ENCODE results near the gene TRAPPC2L.

TRAPPC2L gene

DNA sequence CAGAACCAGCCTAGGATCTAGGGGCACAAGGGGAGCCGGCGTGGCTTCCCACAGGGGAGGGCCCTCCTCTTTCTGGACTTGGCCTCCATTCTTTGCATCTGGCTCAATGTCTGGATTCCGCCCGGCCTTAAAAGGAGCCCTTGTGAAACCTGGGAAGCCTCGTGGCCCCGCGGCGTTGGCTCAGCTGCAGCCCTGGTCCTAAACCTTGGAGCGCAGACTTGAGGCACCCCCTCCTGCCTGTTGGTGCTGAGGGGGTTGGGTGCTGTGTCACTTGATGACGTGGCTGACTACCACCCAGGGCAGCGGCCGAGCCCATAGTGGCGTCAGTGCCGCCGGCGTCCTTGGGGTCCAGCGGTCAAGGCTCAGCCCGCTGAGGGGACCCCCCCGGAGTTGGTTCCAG lies 4.4 kb downstream of the TRAPPC2L start:
- no peak for DNase-seq

DNA sequence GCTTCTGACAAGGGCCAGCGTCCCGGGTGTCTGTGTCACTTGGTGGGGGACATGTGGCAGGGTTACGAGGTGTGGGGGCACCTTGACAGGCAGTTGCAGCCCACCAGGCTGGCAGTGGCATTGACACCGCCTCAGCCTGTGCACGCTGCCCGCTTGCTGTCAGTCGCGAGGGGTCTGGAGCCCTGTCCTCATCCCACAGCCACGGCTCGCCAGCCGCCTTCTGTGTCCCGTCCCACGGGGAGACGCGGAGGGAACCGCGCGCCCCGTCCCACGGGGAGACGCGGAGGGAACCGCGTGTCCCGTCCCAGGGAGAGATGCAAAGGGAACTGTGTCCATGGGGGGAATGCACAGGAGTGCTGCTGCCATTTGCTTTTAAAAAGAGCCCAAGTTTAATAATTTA lies 6.0 kb downstream of the TRAPPC2L start:
- no peak for DNase-seq

DNA sequence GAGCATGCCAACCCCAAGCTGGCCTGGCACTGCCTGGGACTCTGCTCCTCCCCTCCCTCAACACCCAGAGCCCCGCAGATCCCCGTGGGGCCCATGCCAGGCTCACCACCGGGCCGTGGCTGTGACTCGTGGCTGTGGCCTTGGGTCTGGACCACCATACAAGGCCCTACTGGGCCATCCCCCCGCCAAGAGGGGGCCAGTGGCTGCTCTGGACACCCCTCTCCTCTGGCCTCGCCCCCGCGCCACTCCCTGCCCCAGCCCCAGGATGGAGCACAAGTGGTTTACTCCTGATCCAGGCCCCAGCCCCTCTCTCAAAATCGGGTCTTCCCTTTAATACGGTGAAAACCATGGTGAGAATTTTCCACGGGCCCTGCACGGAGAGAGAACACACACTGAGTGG lies 6.5 kb downstream of the TRAPPC2L start:
- DNase-seq, result no peak

DNA sequence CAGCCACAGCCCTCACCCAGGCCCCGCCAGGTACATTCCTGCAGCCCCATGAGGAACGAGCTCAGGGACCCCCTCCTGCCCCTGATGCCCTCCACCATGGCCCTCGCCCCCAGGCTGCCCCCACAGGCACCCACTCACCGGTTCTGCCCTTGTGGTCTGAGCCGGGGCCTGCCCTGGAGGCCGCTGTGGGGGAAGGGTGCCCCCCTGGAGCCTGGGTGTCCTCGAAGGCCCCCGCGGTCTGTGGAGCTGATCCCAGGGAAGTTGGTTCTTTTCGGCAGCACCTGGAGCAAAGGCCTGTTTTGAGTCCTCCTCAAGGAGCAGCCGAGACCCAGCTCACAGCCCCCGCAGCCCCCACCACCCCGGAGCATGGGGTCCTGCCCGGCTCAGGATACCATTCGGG lies 7.2 kb downstream of the TRAPPC2L start:
- DNase-seq, result no peak

DNA sequence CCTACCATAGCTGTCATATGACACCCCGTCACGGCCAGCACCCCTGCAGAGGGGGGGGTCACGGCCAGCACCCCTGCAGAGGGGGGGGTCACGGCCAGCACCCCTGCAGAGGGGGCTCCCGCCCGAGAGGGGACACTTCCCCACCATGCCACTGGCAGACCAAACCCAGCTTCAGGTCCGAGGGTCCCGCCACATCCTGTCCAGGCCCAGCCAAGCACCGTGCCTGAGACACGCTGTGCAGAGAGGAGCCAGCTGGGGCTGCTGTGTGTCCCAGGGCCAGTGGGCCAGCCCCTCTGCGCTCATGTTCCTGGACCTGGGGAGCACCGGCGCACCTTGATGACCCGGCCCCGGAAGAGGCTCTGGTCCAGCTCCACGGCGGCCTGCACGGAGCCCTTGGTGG lies 7.6 kb downstream of the TRAPPC2L start:
- no peak for DNase-seq

DNA sequence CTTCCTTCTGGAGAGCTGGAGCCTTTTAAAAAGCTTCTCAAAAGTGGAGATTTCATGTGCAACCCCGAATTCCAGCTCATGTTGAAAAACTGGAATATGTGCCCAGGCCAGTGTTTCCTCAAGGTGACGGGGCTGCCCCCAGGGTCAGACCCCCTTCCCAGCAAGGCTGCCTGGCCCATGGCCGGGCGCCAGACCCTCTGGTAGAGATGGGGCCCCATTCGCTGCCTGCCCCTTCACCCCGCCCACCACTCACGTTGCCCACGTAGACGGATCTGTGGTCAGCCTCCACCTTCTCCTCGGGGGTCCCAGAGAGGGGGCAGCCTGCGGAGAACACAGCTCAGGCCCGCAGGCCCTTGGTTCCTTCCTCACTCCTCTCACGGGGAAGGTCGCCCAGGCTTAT lies 8.4 kb downstream of the TRAPPC2L start:
- DNase-seq, result no peak

DNA sequence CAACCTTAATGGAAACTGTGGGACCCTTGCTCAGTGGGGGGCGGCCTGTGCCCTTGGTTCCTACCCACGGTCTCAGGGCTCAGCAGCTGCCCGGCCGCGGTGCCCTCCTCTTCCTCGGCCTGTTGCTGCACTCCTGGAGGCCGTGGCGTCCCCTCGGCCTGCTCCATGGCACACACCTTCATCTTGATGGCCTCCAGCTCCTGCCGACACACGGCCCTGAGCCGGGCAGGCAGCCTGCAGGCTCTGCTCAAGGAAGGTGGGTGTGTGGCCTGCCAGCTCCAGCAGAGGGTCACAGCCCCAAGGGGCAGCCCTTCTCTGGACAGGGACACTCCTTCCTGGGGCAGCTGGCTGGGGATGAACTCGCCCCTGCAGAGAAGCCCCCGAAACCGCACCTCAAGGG lies 8.8 kb downstream of the TRAPPC2L start:
- no peak for DNase-seq

DNA sequence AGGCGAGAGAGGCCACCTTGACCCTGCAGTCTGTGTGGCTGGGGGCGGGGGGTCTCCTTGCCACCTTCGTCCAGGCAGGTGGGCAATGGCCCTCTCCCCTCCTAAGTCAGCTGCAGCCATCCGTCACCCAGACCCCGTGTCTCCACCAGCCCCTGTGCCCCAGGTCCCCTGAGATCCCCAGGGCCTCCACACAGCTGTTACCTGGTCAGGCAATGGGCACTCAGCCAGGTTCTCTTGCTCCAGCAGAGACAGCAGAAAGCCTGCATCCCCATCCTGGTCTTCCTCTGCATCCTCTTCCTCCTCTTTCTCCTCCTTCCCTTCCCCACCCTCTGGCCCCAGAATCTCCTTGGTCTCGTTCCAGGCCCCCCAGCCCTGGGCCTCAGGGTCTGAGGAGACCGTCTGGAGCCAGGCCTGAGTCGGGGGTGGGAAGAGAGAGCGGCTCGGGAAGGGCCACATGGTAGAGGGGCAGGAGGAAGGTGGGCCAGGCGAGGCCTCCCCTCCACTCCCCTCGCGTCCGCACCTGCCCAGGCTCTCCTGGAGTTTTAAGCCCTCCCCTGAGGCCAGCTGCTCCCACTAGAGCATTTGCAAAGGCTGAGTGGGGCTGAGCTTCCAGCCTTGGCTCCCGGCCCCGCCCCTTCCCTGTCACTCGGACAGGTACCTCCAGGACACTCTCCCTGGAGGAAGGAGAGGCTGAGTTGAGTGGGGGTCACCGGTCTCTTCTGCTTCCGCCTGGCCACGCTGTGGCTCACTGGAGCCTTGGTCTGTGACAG lies 9.4 kb downstream of the TRAPPC2L start, which contains the start of gene PABPN1L:
Gene PABPN1L, minus strand, starts transcription at position 510 of the 770 bp plus-strand sequence. Its CDS starts 54 bp downstream, at position 456.
- DNase-seq, result no peak

DNA sequence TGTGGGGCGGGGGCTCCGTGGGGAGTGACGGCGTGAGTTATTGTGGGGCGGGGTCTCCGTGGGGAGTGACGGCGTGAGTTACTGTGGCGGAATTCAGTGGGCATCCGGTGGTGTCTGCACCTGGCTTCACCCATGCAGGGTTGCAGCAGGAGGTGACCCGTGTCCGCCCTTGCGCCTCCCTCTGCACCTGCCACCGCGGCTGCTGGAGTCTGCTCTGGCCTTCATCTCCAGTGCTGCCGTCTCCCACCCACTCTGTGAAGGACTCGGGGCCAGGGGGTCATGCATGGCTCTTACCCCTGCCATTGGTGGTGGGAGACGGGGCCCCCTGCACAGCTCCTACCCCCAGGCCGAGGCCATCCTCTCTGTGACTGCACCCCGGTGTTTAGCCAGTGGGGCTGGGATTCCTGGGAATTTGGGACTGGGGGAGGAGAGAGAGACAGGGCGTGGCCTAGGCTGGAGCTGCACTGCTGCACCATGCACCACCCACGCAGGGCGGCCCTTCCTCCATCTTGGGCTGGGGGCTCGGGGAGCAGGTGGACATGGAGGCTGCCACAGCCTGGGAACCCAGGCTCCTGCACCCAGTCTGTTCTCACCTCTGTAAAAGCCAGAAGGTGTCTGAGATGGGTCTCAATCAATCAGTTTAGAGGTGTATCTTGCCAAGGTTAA lies 10.8 kb downstream of the TRAPPC2L start:
- DNase-seq, result no peak

DNA sequence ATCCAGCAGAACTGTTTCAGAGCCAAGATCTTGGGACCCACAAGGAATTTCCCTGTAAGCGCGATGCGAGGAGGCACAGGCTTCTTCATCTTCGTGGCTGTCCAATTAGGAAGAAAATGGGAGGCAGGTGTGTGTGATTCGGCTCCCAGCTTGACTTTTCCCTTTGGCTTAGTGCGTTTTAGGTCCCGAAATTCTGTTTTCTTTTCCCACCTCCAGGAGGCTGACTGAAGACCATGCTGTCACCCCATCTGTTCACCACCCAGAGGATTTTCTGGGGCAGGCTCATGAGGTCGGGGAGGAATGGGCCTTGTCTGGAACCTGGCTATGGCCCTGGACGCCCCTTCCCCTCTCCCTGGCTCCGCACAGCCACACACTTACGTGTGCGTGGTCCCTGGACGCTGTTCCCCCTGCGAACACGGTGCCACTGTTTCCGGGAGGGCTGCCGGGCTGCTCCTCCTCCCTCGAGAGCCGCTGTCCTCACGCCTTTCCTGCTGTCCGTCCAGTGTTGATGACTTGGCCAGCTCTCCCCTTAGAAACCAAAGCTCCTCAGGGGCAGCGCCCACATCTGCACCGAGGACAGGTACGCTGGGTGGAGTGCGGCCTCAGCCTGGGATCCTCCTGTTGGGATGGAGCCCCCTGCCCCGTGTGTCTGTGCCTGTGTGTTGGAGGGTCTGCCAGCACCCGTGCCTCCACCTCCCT lies 12.2 kb downstream of the TRAPPC2L start:
- DNase-seq, result no peak

DNA sequence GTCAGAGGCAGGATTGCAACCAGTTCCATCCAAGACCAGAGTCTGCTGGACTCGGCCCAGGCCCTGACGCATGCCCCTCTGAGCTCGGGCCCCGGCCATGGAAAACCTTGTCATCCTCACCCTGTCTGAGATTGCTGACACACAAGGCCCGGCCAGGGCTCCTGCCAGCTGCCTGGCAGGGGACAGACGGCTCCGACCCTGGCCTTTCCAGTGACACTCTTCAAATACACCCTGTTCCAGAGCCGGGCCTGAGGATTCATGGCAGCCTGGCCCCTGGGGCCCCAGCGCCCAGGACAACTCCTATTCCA lies 12.7 kb downstream of the TRAPPC2L start:
- no peak for DNase-seq

DNA sequence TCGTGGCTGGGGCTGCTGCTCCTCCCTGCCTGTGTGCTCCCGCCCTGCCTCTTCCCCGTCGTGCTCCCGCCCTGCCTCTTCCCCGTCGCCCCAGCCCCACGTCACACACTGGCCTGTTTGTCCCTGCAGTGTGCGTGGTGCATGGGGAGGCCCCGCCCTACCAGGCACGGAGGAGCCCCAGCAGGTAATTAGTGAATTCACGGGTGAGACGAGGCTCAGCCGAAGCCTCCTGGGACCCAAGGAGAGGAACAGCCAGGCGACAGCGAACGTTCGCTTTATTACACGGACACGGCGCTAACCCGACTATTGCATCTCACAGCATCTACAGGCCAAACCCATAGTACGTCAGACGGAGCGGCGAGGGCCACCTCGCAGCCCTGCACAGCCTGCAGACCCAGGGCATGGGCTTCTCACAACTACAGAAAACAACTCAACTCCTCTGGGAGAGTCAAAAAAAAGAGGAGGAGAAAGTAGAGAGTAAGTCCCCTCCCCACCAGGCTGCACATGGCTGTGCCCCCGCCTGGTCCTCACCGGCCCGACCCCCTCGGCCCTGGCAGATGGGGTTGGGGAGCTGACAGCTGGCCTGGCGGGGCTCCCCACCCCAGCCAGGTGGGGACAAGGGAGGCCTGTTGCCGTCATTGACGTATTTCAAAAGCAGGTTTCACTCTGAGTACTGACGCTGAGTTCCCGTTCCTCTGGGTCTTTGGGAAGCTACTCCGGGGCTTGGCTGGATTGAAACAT lies 13.9 kb downstream of the TRAPPC2L start:
- no peak for DNase-seq

DNA sequence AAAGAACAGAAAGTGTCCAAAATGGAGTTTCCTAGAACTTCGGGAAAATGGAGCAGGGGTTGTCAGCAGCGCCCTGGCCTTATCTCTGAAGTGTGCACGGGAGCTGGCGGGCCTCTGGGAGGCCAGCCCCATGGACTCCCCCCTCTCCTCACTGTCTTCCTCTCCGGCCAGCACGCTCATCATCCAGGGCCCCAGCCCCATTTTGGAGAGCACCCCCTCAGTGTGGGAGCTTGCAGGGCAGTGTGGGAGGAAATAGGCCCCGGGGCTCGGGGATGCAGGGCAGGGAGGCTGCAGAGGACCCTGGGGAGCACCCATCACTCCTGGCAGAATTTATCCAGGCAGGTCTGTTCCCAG lies 14.4 kb downstream of the TRAPPC2L start:
- no peak for DNase-seq

DNA sequence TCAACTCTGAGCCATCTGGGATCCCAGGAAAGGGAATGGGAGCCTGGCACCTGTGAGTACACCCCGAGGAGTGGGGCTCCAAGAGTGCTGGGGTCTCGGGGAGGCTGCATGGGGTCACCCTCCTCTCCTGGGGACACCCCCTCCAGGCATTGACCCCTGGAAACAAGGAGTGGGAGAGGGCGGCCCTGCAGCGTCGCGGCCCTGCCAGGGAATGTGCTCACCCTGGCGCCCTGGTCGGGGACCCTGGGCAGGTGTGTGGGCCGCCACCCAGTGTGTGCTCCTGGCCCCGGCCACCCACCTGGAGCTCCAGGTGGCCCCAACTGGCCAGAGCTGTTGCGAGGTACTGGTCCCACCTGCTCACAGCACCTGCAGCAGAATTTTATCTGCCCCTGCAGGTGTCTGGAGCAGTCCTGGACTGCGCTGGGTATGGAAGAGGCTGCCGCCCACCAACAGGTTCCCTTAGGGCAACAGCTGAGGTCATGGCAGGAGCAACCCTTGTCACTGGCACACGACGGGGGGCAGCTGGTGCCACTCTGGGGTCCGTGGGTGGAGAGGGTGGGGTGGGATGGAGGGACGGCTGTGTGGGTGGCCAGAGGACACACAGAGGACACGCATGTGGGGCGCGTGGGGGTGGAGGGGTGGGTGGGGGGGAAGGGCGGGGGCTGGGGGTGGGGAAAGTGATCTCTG lies 14.9 kb downstream of the TRAPPC2L start:
- DNase-seq, result no peak

DNA sequence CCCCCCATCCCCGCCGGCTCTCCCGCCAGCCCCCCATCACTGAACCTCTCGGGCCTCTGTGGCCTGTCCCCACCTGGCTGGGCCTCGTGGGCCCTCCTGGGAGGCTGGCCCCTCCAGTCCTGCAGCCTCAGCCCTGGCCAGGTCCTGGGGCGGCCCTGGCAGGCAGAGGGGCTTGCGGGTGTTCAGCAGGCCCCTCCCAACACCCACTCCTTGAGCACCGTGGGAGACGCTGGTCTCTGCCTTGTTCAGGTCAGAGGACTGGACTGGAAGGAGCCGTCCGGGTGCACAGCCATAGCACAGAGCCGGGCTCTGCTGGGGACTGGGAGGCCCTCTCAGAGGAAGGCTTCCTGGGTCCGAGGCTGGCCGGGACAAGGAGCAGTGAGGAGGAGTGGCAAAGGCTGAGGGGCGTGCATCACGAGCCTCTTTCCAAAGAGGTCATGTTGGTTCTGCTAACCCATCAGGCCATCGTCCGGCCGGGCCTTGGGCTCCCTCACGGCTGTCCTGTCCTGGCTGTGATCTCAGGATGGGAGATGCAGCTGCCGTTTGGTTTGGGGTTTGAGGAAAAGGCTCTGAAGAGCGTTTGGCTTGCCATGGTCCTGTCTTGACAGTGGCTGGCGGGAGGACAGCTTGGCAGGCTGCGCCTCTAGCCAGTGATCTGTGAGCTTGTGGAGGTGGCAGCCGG lies 15.9 kb downstream of the TRAPPC2L start:
- DNase-seq, result no peak

DNA sequence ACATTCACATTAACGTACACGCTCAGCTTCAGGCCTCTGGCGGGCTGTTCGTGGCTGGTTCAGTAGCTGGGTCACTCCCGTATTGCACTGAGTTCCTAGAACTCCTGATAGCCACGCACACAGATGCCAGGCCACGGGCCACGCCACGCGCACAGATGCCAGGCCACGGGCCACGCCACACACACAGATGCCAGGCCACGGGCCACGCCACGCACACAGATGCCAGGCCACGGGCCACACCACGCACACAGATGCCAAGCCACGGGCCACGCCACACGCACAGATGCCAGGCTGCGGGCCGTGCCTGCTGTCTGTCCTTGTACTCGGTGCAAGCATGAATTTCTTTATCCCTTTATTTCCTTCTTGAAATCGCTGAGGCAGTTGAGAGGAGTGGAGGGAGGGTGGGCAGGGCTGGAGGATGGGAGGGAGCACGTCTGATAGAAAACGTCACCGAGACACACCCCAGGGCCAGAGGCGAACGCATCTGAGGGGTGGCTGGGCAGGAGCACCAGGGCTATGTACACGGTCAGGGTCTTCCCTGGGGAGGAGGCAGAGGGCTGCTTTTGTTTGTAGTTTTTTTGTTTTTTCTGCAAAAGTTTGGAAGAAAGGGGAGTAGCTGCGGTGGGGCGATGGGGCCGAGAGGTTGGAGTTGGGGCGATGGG lies 18.1 kb downstream of the TRAPPC2L start:
- DNase-seq, result no peak

DNA sequence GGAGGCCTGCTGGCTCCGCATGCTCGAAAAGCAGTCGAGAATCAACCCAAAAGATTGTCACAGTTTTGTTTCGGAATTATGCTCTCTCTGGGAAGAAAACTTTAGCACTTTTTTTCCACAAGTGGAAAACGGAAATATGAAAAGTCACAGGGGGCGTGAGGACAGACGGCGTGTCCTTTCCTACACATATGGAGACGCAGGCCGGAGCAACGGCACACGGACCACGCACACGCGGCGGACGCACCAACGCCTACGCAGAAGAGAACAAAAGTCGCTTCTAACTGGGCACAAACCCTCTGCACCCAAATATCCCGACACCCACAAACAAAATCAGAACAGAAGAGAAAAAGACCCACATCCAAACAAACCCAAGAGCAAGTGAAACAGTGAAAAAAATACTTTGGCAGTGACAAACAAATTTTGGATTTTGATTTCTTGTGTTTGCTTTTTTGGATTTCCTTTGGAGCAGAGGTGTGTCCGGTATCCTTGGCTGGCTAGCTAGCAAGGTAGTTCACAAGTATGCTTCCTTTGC lies 18.8 kb downstream of the TRAPPC2L start:
- DNase-seq, result no peak

DNA sequence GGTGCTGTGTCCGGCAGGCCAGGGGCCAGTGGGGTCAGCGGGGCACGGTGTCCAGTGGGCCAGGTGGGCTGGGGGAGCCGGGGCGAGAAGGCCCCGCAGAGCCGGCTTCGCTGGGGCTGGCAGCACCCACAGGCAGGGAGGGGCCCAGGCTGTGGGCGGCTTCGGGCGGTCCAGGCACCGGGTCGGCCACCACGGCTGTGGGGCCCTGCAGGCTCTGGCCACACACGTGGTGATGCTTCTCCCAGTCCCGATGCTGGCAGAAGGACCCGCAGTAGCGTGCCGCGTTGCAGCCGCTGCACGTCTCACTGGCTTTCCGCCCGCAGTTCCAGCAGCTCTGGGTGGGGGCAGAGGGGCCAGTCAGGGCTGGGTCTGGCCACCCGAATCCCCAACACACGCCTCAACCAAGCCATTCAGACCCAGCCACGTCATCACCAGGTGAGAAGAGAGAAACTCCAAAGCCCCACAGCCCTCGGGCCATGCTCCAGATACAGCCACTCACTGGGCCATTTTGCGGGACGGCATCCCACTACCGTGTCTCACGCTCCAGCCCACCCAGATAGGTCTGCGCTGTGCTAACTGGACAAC lies 20.1 kb downstream of the TRAPPC2L start:
- no peak for DNase-seq

DNA sequence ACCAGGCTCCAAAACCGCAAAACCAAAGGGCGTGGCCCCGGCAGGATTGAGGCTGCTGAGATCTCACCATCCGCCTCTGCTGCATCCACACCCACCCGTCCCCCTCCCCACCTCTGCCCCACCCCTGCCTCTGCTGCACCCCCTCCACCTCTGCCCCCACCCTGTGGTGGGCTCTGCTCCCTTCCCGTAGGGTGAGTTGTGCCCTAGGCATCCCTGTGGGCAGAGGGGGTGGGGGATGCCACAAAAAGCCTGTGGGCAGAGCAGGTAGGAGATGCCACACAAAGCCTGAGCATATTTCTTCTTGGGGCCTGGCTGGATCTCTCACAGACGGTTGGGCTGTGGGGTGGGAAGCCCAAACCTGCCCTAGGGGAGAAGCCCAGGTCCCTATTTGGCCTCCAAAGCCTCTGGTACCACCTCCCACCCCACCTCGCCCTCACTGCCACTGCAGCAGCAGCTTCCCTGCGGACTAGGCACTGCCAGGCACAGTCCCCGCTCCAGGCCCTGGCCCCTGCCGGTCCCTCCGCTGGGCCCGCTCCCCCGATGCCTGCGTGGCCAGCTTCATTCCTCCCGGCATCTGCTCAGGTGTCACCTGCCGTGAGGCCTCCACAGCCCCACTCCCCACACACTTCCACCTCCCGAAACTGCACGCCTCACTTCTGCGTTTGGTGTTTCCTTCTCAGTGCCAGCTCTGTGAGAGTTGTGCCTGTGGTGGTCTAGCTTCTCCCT lies 20.8 kb downstream of the TRAPPC2L start:
- no peak for DNase-seq

DNA sequence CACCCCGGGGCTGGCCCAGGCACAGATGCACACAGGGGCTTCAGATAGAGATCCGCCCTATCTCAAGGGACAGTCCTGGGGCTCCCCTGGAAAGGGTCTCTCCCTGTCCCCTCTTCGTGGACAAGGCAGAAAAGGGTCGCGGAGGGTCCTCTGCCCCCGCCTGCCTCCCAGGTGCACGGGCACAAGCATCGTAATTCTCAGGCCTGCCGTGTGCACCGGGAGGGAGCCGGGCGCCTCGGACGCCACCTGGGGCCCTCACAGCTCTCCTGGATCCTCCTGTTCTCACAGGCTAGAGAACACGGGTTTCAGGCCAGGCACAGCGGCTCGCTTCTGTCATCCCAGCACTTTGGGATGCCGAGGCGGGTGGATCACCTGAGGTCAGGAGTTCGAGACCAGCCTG lies 21.4 kb downstream of the TRAPPC2L start:
- DNase-seq, result no peak
